Stimulated activated memory B cell treated with anti-CD40 and anti-IgM and Interleukin-4, amounts not matched to agents 10 μg/mL and 1 μg/mL and 100 μg/mL, for 72 hours (primary cell): ENCODE data around the gene FAM50B.

Experiments
- ATAC-seq: fragments of 150-1000 bp; cut with Tn5 transposase; 2 replicates; pipeline ENCODE4 v1.10.0; 2021
- H3K27ac Mint-ChIP-seq: one replicate; pipeline ENCODE4 v1.8.0; 2022; ENCODE audit warnings: mild to moderate bottlenecking, mixed read lengths
- H3K27me3 Mint-ChIP-seq: one replicate; pipeline ENCODE4 v1.8.0; 2022; ENCODE audit warnings: mixed read lengths
- H3K36me3 Mint-ChIP-seq: one replicate; pipeline ENCODE4 v1.8.0; 2022; ENCODE audit warnings: mixed read lengths
- H3K4me1 Mint-ChIP-seq: one replicate; pipeline ENCODE4 v1.8.0; 2022; ENCODE audit warnings: mixed read lengths
- H3K4me3 Mint-ChIP-seq: one replicate; pipeline ENCODE4 v1.8.0; 2022; ENCODE audit warnings: mild to moderate bottlenecking, moderate library complexity, mixed read lengths
- H3K9me3 Mint-ChIP-seq: one replicate; pipeline ENCODE4 v1.8.0; 2022; ENCODE audit warnings: mixed read lengths

Gene FAM50B

DNA sequence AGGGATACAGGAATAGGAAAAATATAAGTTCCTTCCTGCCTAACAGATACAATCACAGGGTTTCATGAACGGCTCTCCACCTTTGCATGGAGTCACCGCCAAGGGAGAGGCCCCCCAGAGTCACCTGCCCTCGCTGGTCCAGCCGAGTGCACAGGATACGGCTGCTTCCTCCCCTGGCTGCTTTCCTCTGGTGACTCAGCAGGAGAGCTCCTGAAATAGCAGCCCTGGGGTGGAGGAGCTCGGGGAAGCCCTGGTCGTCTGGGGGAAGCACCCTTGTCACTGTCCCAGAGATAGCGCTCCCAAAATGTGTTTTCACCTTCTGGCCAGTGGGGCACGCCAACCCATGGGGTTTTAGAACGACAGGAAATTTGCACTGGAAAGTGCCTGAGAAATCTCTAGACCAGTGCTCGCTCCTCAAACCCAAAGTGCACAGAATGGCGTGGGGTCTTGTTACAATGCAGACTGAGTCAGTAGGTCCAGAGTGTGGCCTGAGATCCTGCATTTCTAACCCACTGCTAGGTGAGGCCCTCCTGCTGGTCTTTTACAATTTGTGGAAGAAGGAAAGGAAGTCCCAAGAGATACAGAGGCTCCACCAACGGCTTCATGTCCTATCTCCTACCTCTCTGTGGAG lies 35.9 kb upstream of the FAM50B start:
- H3K4me3 Mint-ChIP-seq, result no peak overlapping the region
- ATAC-seq, result peak; percentile 51
- no peaks in the 10 kb centered on the region for H3K9me3 Mint-ChIP-seq
- no peaks in the 10 kb centered on the region for H3K27me3 Mint-ChIP-seq
- no peak overlapping the region for H3K27ac Mint-ChIP-seq
- peaks cover 23% of the 10 kb centered on the region for H3K4me1 Mint-ChIP-seq
- H3K36me3 Mint-ChIP-seq, result no peaks in the 10 kb centered on the region

DNA sequence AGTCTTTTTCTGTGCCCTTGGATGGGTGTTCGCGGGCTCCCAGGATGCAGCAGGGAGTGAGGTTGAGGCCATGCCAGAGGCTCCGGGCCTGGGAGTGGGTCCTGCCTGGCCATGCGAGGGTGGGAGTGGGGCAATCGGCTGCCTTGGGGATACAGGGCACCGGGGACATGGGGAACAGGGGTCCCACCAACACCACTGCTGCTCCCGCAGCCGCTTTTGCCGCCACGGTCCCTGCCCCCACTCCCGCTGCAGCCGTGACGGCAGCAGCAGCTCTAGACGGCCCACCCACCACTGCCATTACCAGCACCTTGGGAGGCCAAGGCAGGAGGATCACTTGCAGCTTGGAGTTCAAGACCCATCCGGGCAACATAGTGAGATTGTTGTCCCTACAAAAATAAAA lies 35.3 kb upstream of the FAM50B start:
- Mint-ChIP-seq H3K9me3 (no peaks in the 10 kb centered on the region), H3K4me3 (no peak overlapping the region), H3K27me3 (no peaks in the 10 kb centered on the region), H3K27ac (no peak overlapping the region), H3K4me1 (peaks cover 23% of the 10 kb centered on the region), H3K36me3 (no peaks in the 10 kb centered on the region)
- no peak for ATAC-seq

DNA sequence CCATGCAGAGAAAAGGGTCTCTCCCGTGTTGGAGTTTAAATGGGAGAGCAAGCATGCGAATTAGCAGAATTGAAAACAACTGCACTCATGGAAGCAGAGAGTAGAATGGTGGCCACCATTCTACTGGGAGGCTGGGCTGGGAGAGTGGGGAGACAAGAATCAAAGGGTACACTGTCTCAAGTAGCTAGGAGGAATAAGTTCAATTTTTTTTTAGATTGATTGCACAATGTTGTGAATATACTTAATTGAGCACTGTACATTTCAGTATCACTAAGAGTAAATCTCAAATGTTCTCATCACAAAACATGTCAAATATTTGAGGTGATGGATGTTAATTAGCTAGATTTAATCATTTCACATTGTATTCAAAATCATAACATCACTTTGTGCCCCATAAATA lies 34.6 kb upstream of the FAM50B start:
- no peaks in the 10 kb centered on the region for H3K27me3 Mint-ChIP-seq
- no peak overlapping the region for H3K4me3 Mint-ChIP-seq
- H3K4me1 Mint-ChIP-seq, result peaks cover 23% of the 10 kb centered on the region
- no peak overlapping the region for H3K27ac Mint-ChIP-seq
- no peaks in the 10 kb centered on the region for H3K36me3 Mint-ChIP-seq
- ATAC-seq, result no peak
- no peaks in the 10 kb centered on the region for H3K9me3 Mint-ChIP-seq

DNA sequence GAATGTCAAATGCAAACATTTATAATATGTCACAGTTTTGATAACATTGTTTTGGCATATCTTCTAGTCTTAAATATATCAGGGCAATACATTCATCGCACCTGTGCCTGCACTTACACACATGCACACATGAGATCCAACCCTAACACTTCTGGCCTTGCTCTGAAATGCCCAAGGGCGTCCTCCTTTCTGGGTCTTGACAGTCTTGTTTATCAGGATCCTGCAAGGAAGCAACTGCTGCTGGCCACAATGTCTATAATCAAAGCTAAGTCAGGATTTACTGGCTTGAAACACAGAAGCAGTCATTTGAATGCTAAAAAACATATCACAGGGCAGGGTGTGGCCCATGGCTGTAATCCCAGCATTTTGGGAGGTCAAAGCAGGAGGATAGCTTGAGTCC lies 32.9 kb upstream of the FAM50B start:
- Mint-ChIP-seq H3K4me3 (no peak overlapping the region), H3K27me3 (no peaks in the 10 kb centered on the region)
- no peak for ATAC-seq

DNA sequence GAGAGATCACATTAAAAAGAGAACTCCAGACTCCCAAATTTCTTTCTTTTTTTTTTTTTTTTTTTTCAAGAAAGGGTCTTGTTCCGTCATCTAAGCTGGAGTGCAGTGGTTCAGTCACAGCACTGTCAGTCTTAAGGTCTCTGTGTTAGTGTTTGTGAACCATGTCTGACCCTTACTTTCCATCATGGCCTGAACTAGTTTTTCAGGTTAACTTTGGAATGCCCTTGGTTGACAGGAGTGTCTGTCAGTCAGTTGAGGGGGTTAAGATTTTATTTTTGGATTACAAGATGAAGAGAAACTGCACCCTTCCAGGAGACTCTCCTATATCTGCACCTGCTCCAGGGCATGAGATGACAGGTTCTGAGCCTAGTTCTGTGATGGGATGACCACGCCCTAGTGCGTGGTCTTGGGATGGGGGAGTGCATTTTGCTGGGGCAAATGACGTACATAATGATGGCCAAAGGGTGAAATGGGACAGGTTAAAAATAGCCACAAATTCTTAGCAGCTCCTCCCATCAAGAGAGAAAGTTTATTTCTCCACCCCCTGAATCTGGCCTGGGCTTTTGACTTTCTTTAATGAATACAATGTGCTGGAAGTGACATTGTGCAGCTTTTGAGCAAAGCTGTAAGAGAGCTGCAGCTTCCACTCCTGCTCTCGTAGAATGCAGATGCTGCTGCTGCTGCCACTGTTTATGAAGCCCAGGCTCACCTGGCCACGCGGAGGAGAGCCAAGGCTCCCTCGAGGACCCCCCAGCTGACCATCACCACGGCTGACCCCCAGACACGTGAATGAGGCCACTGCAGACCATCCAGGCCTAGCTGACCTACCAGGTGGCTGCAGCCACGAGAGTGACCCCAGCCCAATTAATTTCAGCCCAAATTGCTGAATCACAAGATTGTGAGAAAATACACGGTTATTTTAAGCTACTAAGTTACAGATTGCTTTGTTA lies 29.7 kb upstream of the FAM50B start:
- Mint-ChIP-seq H3K27ac (no peak overlapping the region), H3K27me3 (no peaks in the 10 kb centered on the region), H3K36me3 (no peaks in the 10 kb centered on the region), H3K4me1 (no peaks in the 10 kb centered on the region), H3K9me3 (no peaks in the 10 kb centered on the region), H3K4me3 (no peak overlapping the region)
- no peak for ATAC-seq

More for the DNA sequence above, 32.9 kb upstream of the FAM50B start:
- Mint-ChIP-seq H3K9me3 (no peaks in the 10 kb centered on the region), H3K4me1 (peaks cover 14% of the 10 kb centered on the region), H3K36me3 (no peaks in the 10 kb centered on the region), H3K27ac (no peak overlapping the region)

DNA sequence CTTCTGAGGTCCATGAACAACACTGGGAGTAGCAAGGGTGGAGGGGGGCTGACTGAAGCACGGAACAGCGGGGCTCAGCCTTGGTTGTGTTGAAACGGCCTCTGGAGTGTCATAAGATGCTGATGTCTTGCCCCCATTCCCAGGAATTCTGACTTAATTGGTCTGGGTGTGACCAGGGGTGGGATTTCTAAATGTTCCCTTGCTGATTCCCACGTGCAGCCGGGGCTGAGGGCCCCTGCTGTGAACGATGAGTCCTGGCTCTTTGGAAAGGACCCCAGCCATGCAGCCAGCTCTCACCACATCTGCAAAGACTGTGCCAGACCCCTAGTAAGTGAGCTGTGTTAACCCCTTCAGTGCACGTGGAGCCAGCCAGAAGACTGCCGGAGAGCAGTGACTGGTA lies 28.6 kb upstream of the FAM50B start:
- Mint-ChIP-seq H3K36me3 (no peaks in the 10 kb centered on the region), H3K4me3 (no peak overlapping the region), H3K27ac (no peak overlapping the region), H3K9me3 (no peaks in the 10 kb centered on the region), H3K4me1 (no peaks in the 10 kb centered on the region), H3K27me3 (no peaks in the 10 kb centered on the region)
- ATAC-seq, result no peak

DNA sequence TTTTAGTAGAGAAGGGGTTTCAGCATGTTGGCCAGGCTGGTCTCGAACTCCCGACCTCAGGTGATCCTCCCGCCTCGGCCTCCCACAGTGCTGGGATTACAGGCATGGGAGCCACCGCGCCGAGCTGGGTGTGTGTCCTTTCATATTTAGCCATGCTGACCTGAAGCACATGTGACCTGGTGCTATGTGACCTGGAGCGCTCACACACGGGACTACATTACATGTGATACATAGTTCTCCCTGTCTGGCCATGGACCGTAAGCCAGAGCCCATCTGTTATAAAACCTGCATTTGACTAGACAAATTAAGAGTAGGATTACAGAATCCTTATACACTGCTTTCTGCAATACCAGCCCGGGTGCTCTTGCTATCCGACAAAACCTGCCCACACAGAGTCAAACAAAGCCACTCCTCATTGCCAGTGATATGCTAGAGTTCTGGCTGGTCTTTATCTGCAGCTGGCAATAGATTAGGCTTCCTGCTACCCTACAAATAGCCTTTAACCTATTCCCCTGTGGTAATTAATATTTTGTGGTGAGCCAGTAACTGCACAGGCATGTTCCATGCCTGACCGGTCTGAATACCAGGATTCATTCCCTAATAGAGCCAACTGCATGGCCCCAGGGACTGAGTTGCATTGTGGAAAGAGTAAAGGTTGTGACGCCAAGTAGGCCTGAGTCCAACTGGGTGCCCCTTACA lies 26.3 kb upstream of the FAM50B start:
- Mint-ChIP-seq H3K36me3 (no peaks in the 10 kb centered on the region), H3K27ac (no peak overlapping the region), H3K9me3 (no peaks in the 10 kb centered on the region), H3K4me1 (no peaks in the 10 kb centered on the region), H3K27me3 (no peaks in the 10 kb centered on the region), H3K4me3 (no peak overlapping the region)
- ATAC-seq, result no peak

DNA sequence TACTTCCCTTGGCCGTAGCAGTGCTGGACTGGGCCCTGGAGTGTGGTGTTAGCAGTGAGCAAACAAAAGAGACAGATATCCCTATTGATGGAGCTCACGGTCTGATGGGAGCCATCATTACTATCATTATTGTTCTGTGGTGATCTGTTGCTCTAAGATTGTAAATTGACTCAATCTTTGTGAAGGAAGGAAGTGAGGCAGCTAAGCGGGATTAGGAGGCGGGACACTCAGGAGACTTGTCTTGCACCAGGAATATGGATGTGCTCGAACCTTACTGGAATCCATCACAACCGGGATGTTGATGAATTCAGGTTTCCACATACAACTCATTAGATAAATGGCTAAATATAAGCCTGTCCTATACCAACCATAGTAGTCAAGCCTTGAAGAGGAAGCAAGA lies 25.5 kb upstream of the FAM50B start:
- H3K4me3 Mint-ChIP-seq, result no peak overlapping the region
- no peak overlapping the region for H3K27ac Mint-ChIP-seq
- no peak for ATAC-seq
- no peaks in the 10 kb centered on the region for H3K27me3 Mint-ChIP-seq
- H3K9me3 Mint-ChIP-seq, result no peaks in the 10 kb centered on the region
- H3K36me3 Mint-ChIP-seq, result no peaks in the 10 kb centered on the region
- H3K4me1 Mint-ChIP-seq, result no peaks in the 10 kb centered on the region

DNA sequence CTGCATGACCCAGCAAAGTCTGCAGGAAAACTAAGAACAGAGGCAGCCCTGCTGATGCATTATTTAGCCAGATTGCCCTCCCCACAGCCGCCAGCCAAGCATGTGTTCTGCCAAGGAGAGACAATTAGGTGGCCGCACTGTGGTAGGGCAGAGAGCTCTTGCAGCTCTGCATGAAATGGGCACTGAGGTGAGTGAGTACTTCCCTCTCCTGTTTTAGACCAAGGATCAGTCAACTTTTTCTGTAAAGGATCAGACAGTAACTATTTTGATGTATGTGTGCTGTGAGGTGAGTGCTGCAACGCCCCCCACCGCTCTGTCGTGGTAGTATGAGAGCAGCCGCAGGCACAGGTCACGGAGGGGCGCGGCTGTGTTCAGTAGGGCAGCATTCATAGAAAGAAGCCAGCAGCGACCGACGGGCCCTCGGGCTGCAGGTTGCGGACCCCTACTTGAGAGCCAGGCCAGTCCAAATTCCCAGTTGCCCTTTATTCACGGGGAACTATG lies 23.8 kb upstream of the FAM50B start:
- Mint-ChIP-seq H3K36me3 (no peaks in the 10 kb centered on the region), H3K27me3 (no peaks in the 10 kb centered on the region), H3K4me1 (no peaks in the 10 kb centered on the region), H3K27ac (no peak overlapping the region), H3K4me3 (no peak overlapping the region), H3K9me3 (no peaks in the 10 kb centered on the region)
- ATAC-seq, result no peak

DNA sequence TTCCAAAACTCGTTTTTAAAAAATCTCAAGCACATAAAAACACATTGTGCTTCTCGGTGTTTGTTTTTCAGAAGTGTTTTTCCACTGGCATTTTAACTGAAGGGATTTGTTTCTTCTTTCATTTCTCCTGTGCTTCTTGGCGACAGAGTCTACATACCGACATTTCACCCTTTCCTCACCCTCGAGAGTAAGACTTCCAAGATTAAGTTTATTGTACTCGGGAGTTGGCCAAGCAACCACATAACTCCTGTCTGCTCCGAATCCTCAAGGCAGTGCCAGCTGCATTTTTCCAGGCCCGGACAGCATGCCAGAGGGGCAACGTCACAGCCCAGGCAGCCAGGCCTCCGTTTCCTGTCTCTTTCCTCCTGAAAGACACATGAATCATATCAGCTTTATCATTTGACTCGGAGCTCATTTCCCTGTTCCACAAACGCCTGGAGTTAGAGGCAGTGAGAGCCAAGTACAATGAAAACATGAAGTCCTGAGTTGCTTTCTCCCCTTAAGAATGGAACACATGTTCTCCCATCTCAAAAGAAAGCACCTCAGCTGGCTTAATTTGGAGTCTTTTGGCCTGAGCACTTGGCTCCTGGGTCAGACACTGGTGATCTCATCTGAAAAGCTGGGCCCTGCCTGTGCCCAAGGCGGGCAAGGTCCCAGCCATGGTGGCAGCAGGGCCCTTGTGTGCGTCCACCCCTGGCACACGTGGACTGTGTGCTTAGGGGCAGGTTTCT lies 23.2 kb upstream of the FAM50B start:
- Mint-ChIP-seq H3K9me3 (no peaks in the 10 kb centered on the region), H3K27me3 (no peaks in the 10 kb centered on the region), H3K36me3 (no peaks in the 10 kb centered on the region), H3K4me1 (no peaks in the 10 kb centered on the region), H3K4me3 (no peak overlapping the region), H3K27ac (no peak overlapping the region)
- no peak for ATAC-seq

DNA sequence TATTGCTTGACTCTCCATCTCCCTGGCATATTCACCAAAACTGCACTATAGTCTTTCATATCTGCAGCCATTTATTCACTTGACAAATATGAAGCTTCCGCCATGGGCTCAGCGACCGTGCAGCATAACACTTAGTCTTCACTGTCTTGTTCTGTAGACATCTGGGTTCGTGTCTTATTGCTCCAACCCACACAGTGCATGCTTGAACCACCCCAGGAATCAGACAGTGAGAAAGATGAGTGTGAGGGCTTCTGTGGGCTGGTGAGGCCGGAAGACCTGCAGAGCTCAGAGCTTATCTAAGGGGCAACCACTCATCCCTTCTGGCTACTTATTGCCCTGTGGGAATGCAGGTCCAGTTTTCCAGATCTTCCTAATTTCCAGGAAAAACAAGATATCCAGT lies 19.9 kb upstream of the FAM50B start:
- no peaks in the 10 kb centered on the region for H3K9me3 Mint-ChIP-seq
- no peak for ATAC-seq
- H3K4me1 Mint-ChIP-seq, result no peaks in the 10 kb centered on the region
- no peaks in the 10 kb centered on the region for H3K36me3 Mint-ChIP-seq
- no peak overlapping the region for H3K4me3 Mint-ChIP-seq
- no peak overlapping the region for H3K27ac Mint-ChIP-seq
- no peaks in the 10 kb centered on the region for H3K27me3 Mint-ChIP-seq

DNA sequence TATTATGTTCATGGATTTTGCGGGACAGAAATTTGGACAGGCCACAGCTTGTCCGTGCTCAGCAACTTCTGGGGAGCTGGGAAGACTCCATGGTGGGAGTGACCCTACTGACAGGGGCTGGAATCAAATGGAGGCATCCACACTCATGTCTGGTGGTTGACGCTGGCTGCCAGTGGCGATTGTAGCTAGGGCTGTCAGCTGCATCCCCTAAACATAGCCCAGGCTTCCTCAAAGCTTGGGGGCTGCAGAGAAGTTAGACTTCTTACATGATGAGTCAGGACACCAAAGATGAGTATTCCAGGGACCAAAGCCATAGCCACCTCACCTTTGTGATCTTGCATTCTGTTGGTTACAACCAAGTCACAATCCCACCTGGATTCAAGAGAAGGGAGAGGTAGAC lies 18.4 kb upstream of the FAM50B start:
- Mint-ChIP-seq H3K9me3 (no peaks in the 10 kb centered on the region), H3K36me3 (no peaks in the 10 kb centered on the region), H3K4me1 (peaks cover 4% of the 10 kb centered on the region), H3K27me3 (no peaks in the 10 kb centered on the region), H3K4me3 (no peak overlapping the region), H3K27ac (no peak overlapping the region)
- ATAC-seq, result no peak

DNA sequence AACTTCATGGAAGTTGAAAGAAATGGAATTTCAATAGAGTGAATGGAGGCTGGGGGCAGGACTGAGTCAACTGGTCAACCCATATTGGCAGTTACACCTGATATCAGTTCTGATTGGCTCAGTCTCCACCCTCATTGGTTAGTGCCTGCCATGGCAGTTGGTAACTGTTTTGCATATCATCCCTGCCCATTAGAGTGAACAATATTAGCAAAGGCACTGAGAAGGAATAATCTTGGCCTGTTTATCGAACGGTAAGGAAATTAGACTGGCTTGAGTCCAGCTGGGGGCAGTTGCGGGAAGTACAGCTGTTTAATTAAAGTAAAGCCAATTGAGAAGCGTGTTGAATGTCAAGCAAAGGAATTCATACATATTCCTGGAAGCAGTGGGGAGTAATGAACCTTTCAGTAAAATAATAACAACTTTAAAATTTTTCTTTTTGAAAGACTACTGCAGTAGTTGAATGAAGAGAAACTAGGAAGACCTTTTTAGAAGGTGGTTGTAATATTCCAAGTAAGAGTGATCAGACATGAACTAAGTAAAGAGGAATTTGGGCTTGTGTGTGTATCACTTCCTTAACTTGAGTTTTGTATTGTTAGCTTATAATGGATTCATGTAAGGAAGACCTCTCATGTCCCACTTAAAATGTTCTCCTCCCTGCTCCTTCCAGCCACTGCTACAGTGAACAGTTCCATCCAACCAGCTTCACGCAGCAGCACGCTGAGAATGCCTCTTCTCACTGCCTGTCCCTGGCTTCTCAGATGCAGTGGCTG lies 17.2 kb upstream of the FAM50B start:
- H3K27ac Mint-ChIP-seq, result no peak overlapping the region
- no peaks in the 10 kb centered on the region for H3K27me3 Mint-ChIP-seq
- H3K9me3 Mint-ChIP-seq, result no peaks in the 10 kb centered on the region
- H3K36me3 Mint-ChIP-seq, result no peaks in the 10 kb centered on the region
- H3K4me1 Mint-ChIP-seq, result peaks cover 5% of the 10 kb centered on the region
- no peak overlapping the region for H3K4me3 Mint-ChIP-seq
- ATAC-seq, result no peak

DNA sequence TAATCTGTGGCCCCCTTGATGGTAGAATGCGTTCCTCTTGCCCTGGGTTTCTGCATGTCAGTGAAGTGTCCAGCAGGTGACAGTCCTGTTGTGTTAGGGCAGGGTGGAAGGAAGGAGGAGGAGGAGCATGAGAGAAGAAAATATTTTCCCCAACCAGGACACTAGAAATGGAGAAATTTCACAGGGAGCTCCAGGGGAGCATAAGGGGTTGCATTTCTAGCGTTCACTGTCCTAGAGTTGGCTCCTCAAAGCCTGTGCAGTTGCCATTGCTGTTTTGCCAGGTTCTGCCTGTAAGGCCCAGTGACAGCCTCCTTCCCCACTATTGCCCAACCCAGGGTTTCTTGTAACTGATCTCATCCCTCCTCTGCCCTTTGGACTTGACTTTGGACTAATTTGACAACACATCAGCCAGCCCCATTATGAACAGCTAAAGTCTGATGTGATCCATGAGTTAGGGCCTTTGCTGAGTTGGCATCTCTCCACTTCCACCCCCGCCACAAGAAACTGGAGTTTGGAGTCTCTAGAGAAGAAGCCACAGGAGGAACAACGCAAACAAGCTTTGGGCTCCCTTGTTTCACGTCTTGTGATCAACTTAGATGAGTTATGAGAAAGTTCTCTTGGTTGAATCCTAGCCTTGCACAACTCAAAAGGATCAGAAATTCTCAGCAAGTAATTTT lies 14.0 kb upstream of the FAM50B start:
- Mint-ChIP-seq H3K9me3 (no peaks in the 10 kb centered on the region), H3K36me3 (no peaks in the 10 kb centered on the region), H3K27me3 (no peaks in the 10 kb centered on the region), H3K4me3 (no peak overlapping the region), H3K27ac (no peak overlapping the region), H3K4me1 (peaks cover 5% of the 10 kb centered on the region)
- no peak for ATAC-seq
